ENCODE data around the gene SNRPD2.

DNA sequence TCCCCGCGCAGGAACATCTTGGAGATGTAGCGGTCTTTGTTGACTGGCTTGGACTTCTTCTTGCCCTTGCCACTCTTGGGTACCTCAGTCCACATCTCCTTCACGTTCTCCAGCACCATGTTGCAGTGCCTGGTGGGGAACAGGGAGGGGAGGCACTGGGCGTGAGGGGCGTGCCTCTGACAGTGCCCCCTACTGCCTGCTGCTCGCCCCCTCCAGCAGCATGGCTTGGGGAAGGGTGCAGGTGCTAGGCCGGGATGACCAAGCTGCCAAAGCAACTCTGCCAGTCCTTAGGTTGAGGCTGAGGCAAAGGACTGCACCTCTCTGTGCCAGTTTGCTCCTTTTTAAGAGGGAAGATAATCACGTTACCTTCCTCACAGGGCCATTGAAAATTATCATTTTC is 4.2 kb downstream of the SNRPD2 start:
- no peak for TF ChIP-seq GATA2 (IDR thresholded peaks at IDR 0.05; ENCODE audit: low read depth, low read length)
- no peak for TF ChIP-seq GATA3 (IDR thresholded peaks at IDR 0.05; ENCODE audit: low read depth, low read length)

Measured in SH-SY5Y (cell line).